Measurements from ENCODE around the gene STX2.
"Not testable (repeated sequence)": the region's sequence is repeated elsewhere in the genome, so short reads cannot be mapped to it uniquely, and the experiment has no call there.

The STX2 gene

GRCh38 chr12:130838951-130839769 lies at the start of gene STX2:
Gene STX2 (minus strand): TSS chr12:130839250. CDS start chr12:130839099, 151 bp downstream.
- in situ Hi-C loops (cut with MboI; ENCODE audit: low pct_unique_long_range_greater_than_20kb, low sequenced_read_pairs), result no loop called here
- peak; percentile 88 for DNase-seq

GRCh38 chr12:130887190-130887589 lies 48.1 kb upstream of the STX2 start:
- DNase-seq; in situ Hi-C loops (cut with MboI; ENCODE audit: low pct_unique_long_range_greater_than_20kb, low sequenced_read_pairs): not testable (repeated sequence)

GRCh38 chr12:130881548-130881947 lies 42.5 kb upstream of the STX2 start:
- in situ Hi-C loops (cut with MboI; ENCODE audit: low pct_unique_long_range_greater_than_20kb, low sequenced_read_pairs), result no loop called here

GRCh38 chr12:130881046-130881445 lies 42.0 kb upstream of the STX2 start:
- DNase-seq, result no peak
- in situ Hi-C loops (cut with MboI; ENCODE audit: low pct_unique_long_range_greater_than_20kb, low sequenced_read_pairs), result no loop called here

More at GRCh38 chr12:130881548-130881947, 42.5 kb upstream of the STX2 start:
- no peak for DNase-seq

- in situ Hi-C loops (cut with MboI; ENCODE audit: low pct_unique_long_range_greater_than_20kb, low sequenced_read_pairs), result no loop called here
Measured at GRCh38 chr12:130880411-130880885, 41.4 kb upstream of the STX2 start.

GRCh38 chr12:130879781-130880389 lies 40.8 kb upstream of the STX2 start:
- peak; percentile 49 for DNase-seq
- in situ Hi-C loops (cut with MboI; ENCODE audit: low pct_unique_long_range_greater_than_20kb, low sequenced_read_pairs), result no loop called here

More at GRCh38 chr12:130880411-130880885, 41.4 kb upstream of the STX2 start:
- DNase-seq, result peak; percentile 54

GRCh38 chr12:130879212-130879686 lies 40.2 kb upstream of the STX2 start:
- DNase-seq, result peak; percentile 32
- in situ Hi-C loops (cut with MboI; ENCODE audit: low pct_unique_long_range_greater_than_20kb, low sequenced_read_pairs), result no loop called here

GRCh38 chr12:130878193-130879185 lies 39.4 kb upstream of the STX2 start:
- in situ Hi-C loops (cut with MboI; ENCODE audit: low pct_unique_long_range_greater_than_20kb, low sequenced_read_pairs), result no loop called here
- DNase-seq, result peak; percentile 35

- in situ Hi-C loops (cut with MboI; ENCODE audit: low pct_unique_long_range_greater_than_20kb, low sequenced_read_pairs), result no loop called here
Measured at GRCh38 chr12:130877333-130877732, 38.3 kb upstream of the STX2 start.

GRCh38 chr12:130876758-130877157 lies 37.7 kb upstream of the STX2 start:
- in situ Hi-C loops (cut with MboI; ENCODE audit: low pct_unique_long_range_greater_than_20kb, low sequenced_read_pairs), result no loop called here
- no peak for DNase-seq

More at GRCh38 chr12:130877333-130877732, 38.3 kb upstream of the STX2 start:
- DNase-seq, result no peak

- in situ Hi-C loops (cut with MboI; ENCODE audit: low pct_unique_long_range_greater_than_20kb, low sequenced_read_pairs), result no loop called here
- DNase-seq, result no peak
Measured at GRCh38 chr12:130876297-130876696, 37.2 kb upstream of the STX2 start.

GRCh38 chr12:130875708-130876107 lies 36.7 kb upstream of the STX2 start:
- in situ Hi-C loops (cut with MboI; ENCODE audit: low pct_unique_long_range_greater_than_20kb, low sequenced_read_pairs), result not testable (repeated sequence)

GRCh38 chr12:130875193-130875592 lies 36.1 kb upstream of the STX2 start:
- in situ Hi-C loops (cut with MboI; ENCODE audit: low pct_unique_long_range_greater_than_20kb, low sequenced_read_pairs), result no loop called here
- DNase-seq, result no peak

More at GRCh38 chr12:130875708-130876107, 36.7 kb upstream of the STX2 start:
- not testable (repeated sequence) for DNase-seq

- in situ Hi-C loops (cut with MboI; ENCODE audit: low pct_unique_long_range_greater_than_20kb, low sequenced_read_pairs), result no loop called here
Measured at GRCh38 chr12:130874696-130875095, 35.6 kb upstream of the STX2 start.

GRCh38 chr12:130873825-130874224 lies 34.8 kb upstream of the STX2 start:
- DNase-seq, result no peak
- in situ Hi-C loops (cut with MboI; ENCODE audit: low pct_unique_long_range_greater_than_20kb, low sequenced_read_pairs), result no loop called here

More at GRCh38 chr12:130874696-130875095, 35.6 kb upstream of the STX2 start:
- DNase-seq, result no peak

GRCh38 chr12:130873106-130873795 lies 34.2 kb upstream of the STX2 start:
- peak; percentile 13 for DNase-seq
- in situ Hi-C loops (cut with MboI; ENCODE audit: low pct_unique_long_range_greater_than_20kb, low sequenced_read_pairs), result no loop called here

- in situ Hi-C loops (cut with MboI; ENCODE audit: low pct_unique_long_range_greater_than_20kb, low sequenced_read_pairs), result no loop called here
- peak; percentile 18 for DNase-seq
Measured at GRCh38 chr12:130872179-130873096, 33.4 kb upstream of the STX2 start.

Measured in KBM-7 (cell line).